Adipose tissue (tissue), 3 donors: ENCODE data around the gene MPPED1. TPM values are rescaled to one million over a fixed set of nuclear protein-coding genes. Genes with fewer than 3 reads are reported as not detected.

Experiments used
- polyA plus RNA-seq, 3 donors: library from polyadenylated mRNA; stranded (reverse); fragments of 200-250 nt; gene quantifications; one replicate each; pipeline ENCODE4 v1.2.3, GENCODE V29; 2013
- donor health status: healthy with polysubstance abuse.
- donor health status: Bipolar disorder and iron deficiency.
- donor health status: healthy.

The MPPED1 gene
- polyA plus RNA-seq, 3 donors: 0.16 TPM; not detected in 2

Other genes starting within 250 kb of the MPPED1 start
- gene TTLL12, start 224.9 kb upstream of the MPPED1 start, polyA plus RNA-seq: 10 to 100 TPM; 20.1 to 30.0 (median 23.2) TPM
- under 1 TPM; 0.03 to 0.79 (median 0.28) TPM for gene SCUBE1, start 68.6 kb upstream of the MPPED1 start, polyA plus RNA-seq